Measurements from ENCODE around the gene TCTN2.

The TCTN2 gene

DNA sequence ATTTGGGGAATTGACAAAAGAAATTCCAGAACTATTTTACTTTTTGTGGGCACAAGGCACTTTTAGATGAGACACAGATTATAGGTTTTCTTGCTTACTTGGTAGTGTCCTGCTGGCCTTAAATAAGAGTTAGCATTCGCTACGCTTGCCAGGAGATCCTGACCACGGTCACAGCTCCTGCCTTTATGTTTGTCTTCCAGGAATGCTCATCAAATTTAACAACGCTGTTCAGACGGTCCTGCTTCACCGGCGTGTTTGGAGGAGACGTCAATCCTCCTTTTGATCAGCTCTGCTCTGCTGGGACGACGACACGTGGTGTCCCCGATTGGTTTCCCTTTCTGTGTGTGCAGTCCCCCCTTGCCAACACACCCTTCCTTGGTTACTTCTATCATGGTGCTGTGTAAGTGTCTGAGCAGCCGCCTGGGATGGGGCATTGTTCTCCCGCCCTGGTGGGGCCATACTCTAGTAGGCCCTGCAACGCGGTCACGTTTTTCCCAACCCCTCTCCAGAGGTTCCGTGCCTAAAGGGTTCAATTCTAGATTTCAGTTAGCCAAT lies 15.8 kb downstream of the TCTN2 start:
- DNase-seq (ENCODE audit: low read depth in 2 of 2), result no peak

DNA sequence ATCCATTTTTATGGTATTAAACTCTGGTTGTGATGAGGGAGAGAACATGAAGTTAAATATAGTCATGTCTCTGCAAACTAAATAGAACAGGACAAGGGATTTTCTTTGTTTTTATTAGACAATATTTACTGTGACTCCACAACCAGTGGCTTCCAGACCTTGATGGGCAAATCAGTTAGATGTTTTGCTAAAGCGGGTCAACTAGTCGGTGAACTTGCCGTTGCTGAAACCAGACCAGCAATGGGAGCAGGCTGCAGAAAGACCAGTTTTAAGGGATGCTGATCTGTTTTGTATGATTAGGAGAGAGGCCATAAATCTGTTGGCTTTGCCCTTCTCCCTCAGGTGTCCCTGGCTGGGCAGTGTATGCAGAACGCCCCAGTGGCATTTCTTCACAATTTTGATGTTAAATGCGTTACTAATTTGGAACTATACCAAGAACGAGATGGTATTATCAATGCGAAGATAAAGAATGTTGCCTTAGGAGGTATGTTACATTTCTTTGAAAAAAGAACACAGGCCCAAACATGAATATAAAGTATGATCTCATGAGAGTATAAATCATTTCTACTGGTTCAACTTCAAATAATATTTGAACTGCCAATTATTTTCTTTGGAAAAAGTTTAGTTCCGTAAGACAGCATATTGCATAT lies 19.4 kb downstream of the TCTN2 start:
- DNase-seq (ENCODE audit: low read depth in 2 of 2), result no peak

DNA sequence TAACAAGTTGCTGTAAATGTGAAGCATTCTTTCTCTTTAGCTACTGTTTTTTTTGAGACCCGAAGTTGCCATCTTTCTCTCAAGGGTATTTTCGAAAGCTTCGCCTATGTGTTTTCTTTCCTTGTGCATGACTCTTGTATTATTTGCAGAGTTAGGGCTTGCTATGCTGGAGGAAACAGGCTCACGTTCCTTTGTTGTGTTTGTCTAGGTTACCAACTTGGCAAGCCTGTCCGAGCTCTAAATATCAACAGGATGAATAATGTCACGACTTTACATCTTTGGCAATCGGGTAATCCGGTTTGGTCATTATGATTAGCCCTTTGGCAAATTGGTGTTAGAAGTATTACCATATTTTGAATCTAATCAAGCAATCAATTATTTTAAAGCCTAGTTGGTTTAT lies 25.3 kb downstream of the TCTN2 start:
- DNase-seq (ENCODE audit: low read depth in 2 of 2), result no peak

DNA sequence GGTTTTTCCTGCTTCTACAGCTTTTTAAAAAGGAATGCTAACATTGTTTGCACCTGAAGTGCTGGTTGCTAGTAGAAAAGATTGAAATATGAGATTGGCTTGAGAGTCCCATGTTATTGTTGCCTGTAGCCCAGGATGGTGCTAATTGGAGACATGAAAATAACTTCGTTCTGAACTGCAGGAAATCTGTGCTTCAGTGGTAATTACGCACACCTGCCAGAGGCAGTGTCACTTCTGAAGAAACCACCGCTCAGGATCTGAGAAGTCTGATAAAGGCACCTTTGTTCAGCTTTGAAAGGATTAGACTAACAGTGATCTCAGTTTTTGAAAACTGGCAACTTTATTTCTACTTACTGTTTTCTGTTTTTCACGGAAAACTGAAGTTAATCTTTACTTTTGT lies 25.7 kb downstream of the TCTN2 start:
- no peak for DNase-seq (ENCODE audit: low read depth in 2 of 2)

DNA sequence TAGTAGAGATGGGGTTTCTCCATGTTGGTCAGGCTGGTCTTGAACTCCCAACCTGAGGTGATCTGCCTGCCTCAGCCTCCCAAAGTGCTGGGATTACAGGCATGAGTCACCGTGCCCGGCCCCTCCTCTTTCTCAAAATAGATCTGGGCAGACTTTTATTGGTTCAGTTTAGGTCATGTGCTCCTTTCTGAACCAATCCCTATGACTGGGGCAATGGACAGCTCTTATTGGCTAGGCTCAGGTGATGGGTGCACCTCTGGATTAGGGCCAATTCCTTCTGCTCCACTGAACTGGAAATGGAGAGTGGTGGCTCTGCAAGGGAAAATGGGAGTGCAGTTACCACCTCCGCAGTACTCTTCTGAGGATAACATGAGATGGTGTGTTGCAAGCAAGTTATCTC lies 35.0 kb downstream of the TCTN2 start:
- DNase-seq (ENCODE audit: low read depth in 2 of 2), result no peak

DNA sequence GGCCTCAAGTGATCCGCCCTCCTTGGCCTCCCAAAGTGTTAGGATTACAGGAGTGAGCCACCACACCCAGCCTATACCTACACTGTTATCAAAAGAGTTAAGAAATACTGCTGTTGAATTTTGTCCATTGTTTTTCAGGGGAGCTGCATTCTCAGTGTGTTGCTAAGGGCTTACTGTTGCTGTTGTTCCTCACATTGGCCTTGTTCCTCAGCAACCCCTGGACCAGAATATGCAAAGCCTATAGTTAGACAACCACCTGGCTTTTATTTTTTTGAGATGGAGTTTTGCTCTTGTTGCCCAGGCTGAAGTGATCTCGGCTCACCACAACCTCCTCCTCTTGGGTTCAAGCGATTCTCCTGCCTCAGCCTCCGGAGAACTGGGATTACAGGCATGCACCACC lies 36.6 kb downstream of the TCTN2 start:
- no peak for DNase-seq (ENCODE audit: low read depth in 2 of 2)

DNA sequence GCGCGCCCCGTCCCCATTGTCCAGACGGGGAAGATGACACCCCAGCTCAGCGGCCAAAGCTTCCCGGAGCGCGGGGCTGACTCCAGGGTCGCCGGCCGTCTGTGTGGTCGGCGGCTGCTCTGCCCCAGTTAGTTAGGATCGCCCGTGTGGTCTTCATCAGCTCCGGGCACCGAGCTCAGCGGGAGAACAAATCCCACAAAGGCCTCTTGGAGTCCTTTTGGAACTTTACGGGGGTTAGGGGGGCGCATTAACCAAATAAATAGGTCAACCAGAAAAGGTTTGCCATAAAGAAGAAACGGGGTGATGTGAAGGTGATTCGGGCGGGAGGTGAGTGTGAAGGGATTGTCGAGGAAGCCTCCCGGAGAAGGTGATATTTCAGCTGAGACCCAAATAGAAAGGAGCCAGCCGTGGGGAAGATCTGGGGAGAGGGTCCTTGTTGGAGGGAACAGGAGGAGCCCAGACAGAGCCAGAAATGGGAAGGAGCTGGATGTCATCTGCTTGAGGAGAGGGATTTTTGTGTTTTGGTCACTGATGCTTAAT lies 41.9 kb downstream of the TCTN2 start:
- no peak for DNase-seq (ENCODE audit: low read depth in 2 of 2)

DNA sequence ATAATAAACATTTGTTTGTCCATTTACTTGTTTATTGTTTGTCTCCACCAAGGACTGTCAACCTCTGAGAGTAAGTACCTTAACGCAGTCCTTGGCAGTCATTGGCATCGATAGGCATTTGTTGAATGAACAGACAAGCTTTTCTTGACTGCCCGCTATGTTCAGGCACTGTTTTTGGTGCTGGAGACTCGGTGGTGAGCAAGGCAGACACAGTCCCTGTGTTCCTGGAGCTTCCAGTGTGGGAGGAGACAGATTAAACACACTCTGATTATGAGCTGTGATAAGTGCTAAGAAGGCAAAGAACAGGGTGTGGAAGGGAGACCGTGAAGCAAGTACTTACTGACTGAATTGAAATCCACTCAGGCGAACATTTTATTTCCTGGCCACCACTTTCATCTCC lies 42.5 kb downstream of the TCTN2 start:
- no peak for DNase-seq (ENCODE audit: low read depth in 2 of 2)

DNA sequence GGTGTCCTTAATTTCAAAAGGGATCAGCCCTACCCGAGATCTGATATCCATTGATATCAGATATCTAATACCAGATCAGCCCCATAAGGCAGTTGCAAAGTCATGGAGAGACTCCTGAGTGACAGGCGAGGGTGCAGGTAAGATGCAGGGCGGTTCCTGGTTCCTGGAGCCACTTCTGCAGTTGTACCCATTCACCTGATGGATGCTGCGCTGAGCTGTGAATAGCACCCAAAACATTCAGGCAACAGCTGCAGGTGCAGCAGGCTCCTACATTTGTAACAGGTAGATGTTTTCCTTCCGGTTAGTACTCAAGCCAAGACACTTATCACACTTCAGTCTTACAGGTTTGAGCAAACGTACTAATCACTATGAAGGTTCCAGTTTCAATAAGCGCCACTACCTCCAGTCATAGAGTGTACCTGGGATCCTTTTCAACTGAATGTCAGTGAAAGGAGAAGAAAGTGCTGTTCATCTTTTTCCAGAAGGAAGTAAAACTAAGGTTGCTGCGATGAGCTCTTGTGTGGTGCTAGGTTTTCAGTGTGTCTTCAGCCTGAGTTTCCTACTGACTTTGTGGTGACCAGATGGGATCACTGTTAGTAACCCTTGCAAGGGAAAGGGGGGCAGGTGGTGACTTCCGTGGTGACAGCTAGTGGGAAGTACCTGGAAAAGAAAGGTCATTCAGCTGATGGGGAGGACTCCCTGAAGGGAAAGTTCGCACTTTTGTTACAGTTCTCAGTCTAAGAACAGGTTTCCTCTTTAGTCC lies 43.1 kb downstream of the TCTN2 start:
- DNase-seq (ENCODE audit: low read depth in 2 of 2), result no peak

DNA sequence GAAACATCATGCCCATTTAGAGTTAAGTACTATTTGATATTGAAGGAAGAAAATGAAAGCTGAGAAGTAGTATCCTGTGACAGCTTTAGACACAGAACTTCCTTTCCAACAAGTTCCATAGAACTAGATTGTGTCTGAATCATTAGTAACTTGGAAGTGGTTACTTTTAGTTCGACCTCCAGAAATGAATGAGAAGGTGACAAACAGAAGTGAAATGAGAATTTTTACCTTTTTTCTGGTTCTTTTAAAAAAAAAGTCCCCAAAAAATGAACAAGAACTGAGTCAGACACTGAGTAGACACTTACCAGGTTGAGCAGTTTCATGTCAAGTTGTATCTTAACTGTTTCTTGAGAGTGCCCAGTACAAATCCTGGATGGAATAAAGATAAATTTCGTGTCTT lies 44.3 kb downstream of the TCTN2 start:
- no peak for DNase-seq (ENCODE audit: low read depth in 2 of 2)

DNA sequence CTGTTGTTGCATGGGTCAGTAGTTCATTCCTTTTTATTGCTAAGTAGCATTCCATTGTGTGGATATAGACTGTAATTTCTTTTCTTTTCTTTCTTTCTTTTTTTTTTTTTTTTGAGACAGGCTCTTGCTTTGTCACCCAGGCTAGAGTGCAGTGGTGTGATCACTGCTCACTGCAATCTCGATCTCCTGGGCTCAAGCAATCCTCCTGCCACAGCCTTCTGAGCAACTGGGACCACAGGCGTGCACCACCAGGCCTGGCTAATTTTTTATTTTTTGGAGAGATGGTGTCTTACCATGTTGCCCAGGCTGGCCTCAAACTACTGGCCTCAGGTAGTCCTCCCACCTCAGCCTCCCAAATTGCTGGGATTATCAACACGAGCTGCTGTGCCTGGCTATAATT lies 46.4 kb downstream of the TCTN2 start:
- DNase-seq (ENCODE audit: low read depth in 2 of 2), result no peak

DNA sequence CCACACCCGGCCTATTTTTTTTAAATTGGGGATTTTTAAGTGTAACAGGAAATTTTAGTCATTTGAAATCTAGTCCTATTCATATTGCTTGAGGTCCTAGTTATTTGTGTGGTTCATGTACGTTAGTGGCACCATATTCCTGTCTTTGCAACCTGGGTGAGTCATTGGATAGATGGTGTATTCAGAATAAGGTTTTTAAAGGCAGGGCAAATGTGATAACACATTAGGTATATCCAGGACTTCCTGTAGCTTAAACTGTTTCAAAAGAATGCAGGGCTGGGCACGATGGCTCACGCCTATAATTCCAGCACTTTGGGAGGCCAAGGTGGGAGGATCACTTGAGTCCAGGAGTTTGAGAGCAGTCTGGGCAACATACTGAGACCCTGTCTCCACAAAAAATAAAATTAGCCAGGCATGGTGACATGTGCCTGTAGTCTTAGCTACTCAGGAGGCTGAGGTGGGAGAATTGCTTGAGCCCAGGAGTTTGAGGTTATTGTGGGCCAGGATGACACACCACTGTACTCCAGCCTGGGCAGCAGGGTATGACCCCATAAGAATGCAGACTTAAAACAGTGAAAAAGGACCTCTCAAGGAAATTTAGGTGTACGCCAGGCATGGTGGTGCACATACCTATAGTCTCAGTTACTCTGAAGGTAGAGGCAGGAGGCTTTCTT lies 49.4 kb downstream of the TCTN2 start:
- no peak for DNase-seq (ENCODE audit: low read depth in 2 of 2)

DNA sequence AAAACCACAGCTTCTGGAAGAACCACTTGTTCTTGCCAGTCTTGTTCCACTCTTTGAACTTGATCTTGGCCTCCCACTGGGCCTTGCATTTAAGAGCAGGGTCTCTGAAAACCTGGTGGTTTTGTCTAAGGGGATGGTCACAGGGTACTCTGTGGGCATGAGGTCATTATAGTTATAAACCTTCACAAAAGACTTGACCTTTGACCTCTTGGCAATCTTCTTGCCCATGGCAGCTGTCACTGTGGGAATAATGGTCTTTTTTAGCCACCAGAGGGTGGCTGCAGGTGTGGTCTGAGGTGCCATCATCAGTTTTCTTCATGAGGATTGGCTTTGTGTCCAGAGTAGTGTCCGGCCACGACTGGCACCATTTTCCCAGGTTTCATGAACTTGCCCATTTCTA lies 50.3 kb downstream of the TCTN2 start:
- no peak for DNase-seq (ENCODE audit: low read depth in 2 of 2)

DNA sequence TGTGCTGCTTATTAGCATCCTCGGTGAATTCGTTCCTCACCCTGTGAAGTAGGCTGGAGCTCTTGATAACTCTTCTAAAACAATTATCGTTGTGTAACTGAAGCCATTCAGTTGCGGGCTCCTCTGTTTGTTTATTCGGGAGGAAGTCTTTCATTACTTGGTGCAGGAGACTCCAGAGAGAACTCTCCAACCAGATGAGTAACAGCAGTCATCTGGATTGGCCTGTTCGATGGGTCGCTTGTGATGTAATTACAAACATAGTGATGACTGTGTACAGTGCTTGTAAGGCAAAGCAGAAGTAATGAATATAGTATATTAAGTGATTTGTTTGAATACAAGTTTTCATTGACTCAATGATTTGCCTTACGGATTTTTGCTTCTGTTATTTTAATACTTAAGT lies 52.1 kb downstream of the TCTN2 start:
- DNase-seq (ENCODE audit: low read depth in 2 of 2), result no peak

DNA sequence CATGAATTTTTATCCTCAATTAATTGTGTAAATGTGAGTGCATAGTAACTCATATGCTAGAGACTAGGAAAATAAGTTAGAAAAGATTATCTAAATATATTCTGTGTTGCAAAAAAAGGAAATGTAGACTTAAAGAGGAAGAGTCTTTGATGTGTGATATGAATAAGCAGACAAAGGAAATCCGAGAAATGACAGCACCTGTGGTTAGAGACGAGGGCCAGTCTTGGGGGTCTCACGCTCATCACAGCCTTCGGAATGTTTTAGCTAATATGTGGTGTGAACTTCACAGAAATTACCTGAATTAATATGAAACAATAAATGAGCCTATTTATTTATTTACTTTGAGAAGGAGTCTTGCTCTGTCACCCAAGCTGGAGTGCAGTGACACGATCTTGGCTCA lies 52.9 kb downstream of the TCTN2 start:
- DNase-seq (ENCODE audit: low read depth in 2 of 2), result no peak

DNA sequence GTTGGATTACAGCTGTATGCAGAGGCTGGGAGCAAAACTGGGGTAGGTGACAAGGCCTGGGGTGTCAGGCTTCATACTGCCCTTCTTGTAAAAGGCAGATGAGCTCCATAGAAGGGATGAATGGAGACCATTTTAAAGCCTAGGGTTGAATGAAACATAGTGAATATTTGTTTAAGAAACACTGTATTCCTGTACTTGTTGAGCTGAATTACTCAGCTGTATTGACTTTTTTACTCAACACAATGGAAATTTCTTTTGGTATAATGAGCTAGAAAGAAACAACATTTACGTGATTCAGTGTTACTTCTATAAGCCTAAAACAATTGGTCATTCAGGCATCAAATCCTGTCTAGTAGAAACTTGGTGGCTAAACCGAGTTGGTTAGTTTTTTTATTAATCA lies 55.3 kb downstream of the TCTN2 start:
- DNase-seq (ENCODE audit: low read depth in 2 of 2), result no peak

DNA sequence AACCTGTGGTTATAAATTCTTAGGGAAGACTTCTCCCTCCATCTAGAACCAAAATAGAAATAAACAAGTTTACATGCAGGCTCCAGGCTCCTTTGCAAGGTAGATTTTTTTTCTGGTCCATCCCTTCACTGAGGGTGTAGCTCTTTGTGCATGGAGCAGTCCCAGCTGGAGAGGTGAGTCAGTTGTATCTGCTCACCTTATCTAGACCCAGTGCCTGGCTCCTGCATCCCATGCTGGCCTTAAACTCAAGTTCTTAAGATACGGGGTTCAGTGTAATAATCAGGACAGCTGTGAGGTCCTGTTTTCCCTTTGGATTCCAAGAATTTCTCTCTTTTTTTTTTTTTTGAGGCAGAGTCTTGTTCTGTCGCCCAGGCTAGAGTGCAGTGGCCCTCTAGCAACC lies 56.0 kb downstream of the TCTN2 start:
- no peak for DNase-seq (ENCODE audit: low read depth in 2 of 2)

DNA sequence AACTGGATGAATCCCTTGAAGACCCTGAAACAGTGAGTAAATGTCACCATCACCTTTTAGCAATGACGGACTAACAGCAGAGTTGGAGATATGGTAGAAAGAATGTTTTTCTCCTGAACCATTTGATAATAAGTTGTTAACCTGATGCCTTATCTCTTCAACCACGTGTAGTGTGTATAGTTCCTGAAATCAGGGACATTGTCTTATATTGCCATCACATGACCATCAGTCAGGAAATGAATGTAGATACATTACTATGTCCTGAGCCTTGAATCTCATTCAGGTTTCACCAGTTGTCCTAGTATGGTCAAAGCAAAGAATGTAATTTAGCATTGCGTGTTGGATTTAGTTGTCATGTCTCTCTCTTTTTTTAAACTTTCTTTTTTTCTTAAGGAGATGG lies 57.0 kb downstream of the TCTN2 start:
- no peak for DNase-seq (ENCODE audit: low read depth in 2 of 2)

DNA sequence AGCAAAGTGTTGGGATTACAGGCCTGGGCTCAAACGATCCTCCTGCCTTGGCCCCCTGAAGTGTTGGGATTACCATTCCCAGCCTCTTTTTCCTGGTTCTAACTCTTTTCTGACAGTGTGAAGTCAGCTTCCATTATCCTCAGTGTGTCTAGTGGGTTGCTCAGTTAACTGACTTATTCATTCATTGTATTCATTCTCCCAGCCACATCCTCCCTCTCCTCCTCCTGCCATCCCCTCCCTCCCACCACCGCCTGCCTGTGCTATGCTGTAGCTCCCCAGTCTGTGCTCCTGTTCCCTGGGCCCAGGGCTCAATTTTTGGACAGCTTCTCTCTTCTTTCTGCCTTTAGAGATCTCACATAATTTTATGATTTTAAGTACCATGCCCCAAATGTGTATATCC lies 60.7 kb downstream of the TCTN2 start:
- DNase-seq (ENCODE audit: low read depth in 2 of 2), result no peak

DNA sequence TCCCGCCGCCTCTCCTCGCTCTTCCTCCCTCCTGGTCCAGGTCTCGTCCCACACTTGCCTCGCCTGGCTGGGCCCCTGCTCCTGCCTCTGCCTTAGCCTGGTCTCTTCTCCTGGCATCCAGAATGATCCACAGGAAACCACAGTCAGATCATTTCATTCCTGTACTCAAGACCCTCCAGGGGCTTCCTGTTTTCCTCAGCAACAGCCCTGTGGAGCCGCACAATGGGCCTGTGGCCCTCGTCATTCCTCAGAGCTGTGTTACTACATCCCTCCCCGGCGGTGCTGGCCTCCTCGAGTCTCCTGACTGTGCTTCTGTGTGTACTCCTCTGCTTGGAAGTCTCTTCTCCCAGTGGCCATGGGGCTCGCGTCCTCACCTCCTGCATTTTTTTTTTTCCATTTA lies 61.3 kb downstream of the TCTN2 start:
- DNase-seq (ENCODE audit: low read depth in 2 of 2), result no peak

DNA sequence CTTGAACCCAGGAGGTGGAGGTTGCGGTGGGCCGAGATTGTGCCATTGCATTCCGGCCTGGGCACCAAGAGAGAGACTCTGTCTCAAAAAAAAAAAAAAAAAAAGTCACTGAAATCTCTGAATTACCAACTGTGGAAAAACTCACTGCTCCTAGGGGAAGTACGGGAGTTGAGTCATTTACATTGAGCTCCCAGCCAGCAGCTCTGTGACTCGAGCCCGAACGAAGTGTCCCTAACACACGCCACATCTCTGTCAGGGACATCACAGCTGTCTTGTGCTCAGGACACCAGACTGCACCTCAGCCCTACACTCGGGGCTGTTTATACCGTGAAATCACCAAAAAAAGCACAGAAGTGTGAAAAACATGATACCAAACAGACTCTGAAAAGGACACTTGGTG lies 62.3 kb downstream of the TCTN2 start:
- no peak for DNase-seq (ENCODE audit: low read depth in 2 of 2)

DNA sequence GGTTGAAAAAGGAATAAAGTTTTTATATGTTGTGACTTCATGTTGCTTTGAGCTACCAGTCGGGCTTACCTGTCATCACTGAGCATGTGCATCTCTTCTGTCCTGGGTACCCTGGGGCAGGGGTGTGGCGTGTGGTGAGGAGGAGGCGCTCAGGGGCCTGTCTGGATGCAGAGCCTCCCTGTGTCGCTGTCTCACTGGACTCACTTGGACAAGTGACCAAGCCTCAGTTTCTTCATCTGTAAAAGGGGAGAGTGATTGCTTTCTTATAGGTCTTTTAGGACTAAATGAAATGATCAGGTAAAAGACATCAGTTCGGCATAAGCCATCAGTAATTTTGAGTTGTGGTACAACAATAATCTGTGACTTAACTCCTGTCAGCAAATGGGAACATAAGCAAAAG lies 63.4 kb downstream of the TCTN2 start:
- no peak for DNase-seq (ENCODE audit: low read depth in 2 of 2)

All from stimulated activated CD4-positive, alpha-beta T cell treated with anti-CD3 and anti-CD28 coated beads, Interleukin-1b, Interleukin-23, amount 100 ng/mL, for 4 hours (primary cell).